Spleen (tissue), 7 donors: ENCODE data around the gene TDRD7.

Experiments used
- CTCF ChIP-seq, 11 experiments: fragments of 200-600 bp in 7 of 11; fragments of 450-650 bp in 4 of 11; sonication (generic) in 4 of 11; IDR thresholded peaks in 8 of 11; conservative IDR thresholded peaks in 3 of 11; 1 replicate in 7 of 11; 2 replicates in 4 of 11; pipeline versions ENCODE4 v1.4.0 to v1.8.0; 2016 to 2021; ENCODE audit warnings: antibody characterized with exemption in 11 of 11, inconsistent platforms in 4 of 11, mild to moderate bottlenecking in 1 of 11
- POLR2AphosphoS5 ChIP-seq, 3 donors: sonication (generic); formaldehyde crosslinking; IDR thresholded peaks; one replicate each; pipeline ENCODE4 v1.5.1; 2017; ENCODE audit warnings: antibody characterized with exemption in 3 of 3
- donor health status: DM: no; HTN: no; CAD: no; lungs with moderate emphysema.
- donor health status: DM: no; HTN: no; CAD: no.
- donor health status: DM: no; HTN: no; CAD: no.

GRCh38 chr9:97366889-97367288 is 45.0 kb upstream of the TDRD7 start:
- no peak for TF ChIP-seq CTCF (IDR thresholded peaks at IDR 0.05 in 8 of 11, conservative IDR thresholded peaks at IDR 0.05 in 3 of 11)
- no peak for TF ChIP-seq POLR2AphosphoS5 (IDR thresholded peaks at IDR 0.05)
